ENCODE results near the gene PCBP3.
"Not testable (repeated sequence)": the region's sequence is repeated elsewhere in the genome, so short reads cannot be mapped to it uniquely, and the experiment has no call there.

The PCBP3 gene

GRCh38 chr21:45959182-45959581 lies 315.7 kb downstream of the PCBP3 start:
- Histone ChIP-seq H3K27me3 (peaks cover 59% of the 10 kb centered on the region), H3K36me3 (no peaks in the 10 kb centered on the region), H3K4me1 (ENCODE audit: control insufficient read depth in 1 of 2, insufficient read depth in 1 of 2, low read depth in 1 of 2, low read length in 1 of 2) (no peaks in the 10 kb centered on the region), H3K4me3 (ENCODE audit: low read depth in 1 of 2, low read length in 1 of 2) (no peak overlapping the region), H3K9me3 (no peaks in the 10 kb centered on the region), H3K27ac (no peak overlapping the region)
- TF ChIP-seq, protein P1, sequence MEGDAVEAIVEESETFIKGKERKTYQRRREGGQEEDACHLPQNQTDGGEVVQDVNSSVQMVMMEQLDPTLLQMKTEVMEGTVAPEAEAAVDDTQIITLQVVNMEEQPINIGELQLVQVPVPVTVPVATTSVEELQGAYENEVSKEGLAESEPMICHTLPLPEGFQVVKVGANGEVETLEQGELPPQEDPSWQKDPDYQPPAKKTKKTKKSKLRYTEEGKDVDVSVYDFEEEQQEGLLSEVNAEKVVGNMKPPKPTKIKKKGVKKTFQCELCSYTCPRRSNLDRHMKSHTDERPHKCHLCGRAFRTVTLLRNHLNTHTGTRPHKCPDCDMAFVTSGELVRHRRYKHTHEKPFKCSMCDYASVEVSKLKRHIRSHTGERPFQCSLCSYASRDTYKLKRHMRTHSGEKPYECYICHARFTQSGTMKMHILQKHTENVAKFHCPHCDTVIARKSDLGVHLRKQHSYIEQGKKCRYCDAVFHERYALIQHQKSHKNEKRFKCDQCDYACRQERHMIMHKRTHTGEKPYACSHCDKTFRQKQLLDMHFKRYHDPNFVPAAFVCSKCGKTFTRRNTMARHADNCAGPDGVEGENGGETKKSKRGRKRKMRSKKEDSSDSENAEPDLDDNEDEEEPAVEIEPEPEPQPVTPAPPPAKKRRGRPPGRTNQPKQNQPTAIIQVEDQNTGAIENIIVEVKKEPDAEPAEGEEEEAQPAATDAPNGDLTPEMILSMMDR (IDR thresholded peaks at IDR 0.05): no peak

DNA sequence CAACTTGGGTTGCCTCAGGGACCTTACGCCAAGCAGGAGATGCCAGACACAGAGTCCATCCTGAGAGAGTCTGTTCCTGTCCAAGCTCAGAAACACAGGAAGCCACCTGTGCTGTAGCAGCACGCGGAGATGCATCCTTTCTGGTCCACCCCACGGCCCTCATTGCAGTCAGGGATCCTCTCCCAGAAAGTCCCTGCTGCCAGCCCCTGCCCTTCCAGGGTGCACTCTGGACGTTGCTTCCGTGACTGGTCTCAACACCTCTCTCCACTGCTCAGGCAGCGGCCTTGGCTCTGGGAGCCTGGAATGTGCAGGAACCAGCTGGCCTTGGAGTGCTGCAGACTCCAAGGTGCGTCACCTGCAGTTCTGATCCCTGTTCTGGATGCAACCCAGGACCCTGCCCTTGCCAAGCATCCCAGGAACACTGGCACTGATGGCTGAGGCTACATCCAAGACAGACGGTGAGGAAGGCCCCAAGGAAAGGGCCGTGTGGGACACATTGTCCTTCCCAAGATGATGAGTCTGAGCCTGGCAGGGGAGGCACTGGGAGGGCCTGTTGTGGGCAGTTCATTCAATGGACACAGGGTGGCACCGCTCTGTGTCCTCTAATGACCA lies 316.4 kb downstream of the PCBP3 start:
- H3K27me3 ChIP-seq: peaks cover 61% of the 10 kb centered on the region
- H3K27ac ChIP-seq: no peak overlapping the region
- TF ChIP-seq, protein P1 (IDR thresholded peaks at IDR 0.05): no peak
- H3K9me3 ChIP-seq: no peaks in the 10 kb centered on the region
- H3K4me1 ChIP-seq (ENCODE audit: control insufficient read depth in 1 of 2, insufficient read depth in 1 of 2, low read depth in 1 of 2, low read length in 1 of 2): no peaks in the 10 kb centered on the region
- H3K4me3 ChIP-seq (ENCODE audit: low read depth in 1 of 2, low read length in 1 of 2): no peak overlapping the region
- no peaks in the 10 kb centered on the region for H3K36me3 ChIP-seq

DNA sequence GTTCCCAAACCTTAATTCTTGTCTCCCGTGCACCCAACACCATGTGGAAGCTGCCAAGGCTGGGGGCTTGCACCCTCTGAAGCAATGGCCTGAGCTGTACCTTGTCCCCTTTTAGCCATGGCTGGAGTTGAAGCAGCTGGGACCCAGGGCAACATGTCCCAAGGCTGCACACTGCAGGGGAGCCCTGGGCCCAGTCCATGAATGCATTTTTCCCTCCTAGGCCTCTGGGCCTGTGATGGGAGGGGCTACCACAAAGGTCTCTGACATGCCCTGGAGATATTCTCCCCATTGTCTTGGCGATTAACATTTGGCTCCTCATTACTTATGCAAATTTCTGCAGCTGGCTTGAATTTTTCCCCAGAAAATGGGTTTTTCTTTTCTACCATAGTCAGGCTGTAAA lies 317.9 kb downstream of the PCBP3 start:
- not testable (repeated sequence) for H3K4me1 ChIP-seq (ENCODE audit: control insufficient read depth in 1 of 2, insufficient read depth in 1 of 2, low read depth in 1 of 2, low read length in 1 of 2); H3K36me3 ChIP-seq; H3K9me3 ChIP-seq; H3K27ac ChIP-seq; H3K4me3 ChIP-seq (ENCODE audit: low read depth in 1 of 2, low read length in 1 of 2)
- H3K27me3 ChIP-seq: peaks cover 51% of the 10 kb centered on the region

DNA sequence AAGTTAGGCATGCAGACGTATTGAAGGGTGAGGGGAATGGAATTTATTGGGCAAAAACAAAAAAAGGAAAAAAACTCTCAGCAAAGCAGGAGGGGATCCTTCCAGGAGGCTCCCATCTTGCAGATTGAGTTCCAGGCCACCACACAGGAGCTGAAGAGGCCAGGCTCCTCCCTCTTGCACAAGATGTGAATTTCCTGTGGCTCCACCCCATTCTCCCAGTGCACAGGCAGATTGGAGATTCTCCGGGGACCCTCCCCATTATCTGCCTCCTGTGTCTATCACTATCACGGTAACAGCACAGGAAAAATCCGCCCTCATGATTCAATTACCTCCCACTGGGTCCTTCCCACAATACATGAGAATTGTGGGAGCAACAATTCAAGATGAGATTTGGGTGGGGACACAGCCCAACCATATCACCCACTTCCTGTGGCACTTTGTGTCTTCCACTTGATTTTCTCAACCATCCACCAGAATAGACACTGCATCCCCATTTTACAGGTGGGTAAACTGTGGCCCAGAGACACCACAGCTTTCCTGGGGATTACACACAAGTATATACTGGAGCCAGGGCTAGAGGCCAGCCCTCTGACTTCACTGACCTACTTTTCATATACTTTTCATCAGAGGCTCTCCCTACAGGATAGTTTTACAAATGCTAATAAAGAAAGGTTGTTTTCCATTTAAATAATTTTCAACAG lies 319.2 kb downstream of the PCBP3 start:
- no peaks in the 10 kb centered on the region for H3K9me3 ChIP-seq
- H3K4me3 ChIP-seq (ENCODE audit: low read depth in 1 of 2, low read length in 1 of 2): no peak overlapping the region
- H3K27ac ChIP-seq: no peak overlapping the region
- H3K27me3 ChIP-seq: peaks cover 50% of the 10 kb centered on the region
- TF ChIP-seq, protein P1 (IDR thresholded peaks at IDR 0.05): no peak
- H3K4me1 ChIP-seq (ENCODE audit: control insufficient read depth in 1 of 2, insufficient read depth in 1 of 2, low read depth in 1 of 2, low read length in 1 of 2): no peaks in the 10 kb centered on the region
- H3K36me3 ChIP-seq: no peaks in the 10 kb centered on the region

DNA sequence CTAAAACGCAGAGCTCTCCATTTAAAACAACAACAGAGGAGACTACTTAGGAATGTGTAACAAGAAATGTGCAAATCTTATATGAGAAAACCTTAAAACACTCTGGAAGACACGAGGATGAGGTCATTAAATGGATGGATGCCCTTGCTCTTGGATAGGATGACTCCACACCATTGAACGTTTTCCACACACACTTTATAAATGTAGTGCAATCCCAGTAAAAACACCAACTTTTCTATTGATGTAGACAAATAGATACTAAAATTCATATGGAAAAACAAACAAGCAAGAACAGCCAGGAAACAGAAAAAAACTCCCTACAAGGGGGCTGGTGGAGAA lies 319.7 kb downstream of the PCBP3 start:
- peaks cover 44% of the 10 kb centered on the region for H3K27me3 ChIP-seq
- H3K4me3 ChIP-seq (ENCODE audit: low read depth in 1 of 2, low read length in 1 of 2): no peak overlapping the region
- TF ChIP-seq, protein P1 (IDR thresholded peaks at IDR 0.05): no peak
- H3K36me3 ChIP-seq: no peaks in the 10 kb centered on the region
- H3K9me3 ChIP-seq: no peaks in the 10 kb centered on the region
- H3K27ac ChIP-seq: no peak overlapping the region
- no peaks in the 10 kb centered on the region for H3K4me1 ChIP-seq (ENCODE audit: control insufficient read depth in 1 of 2, insufficient read depth in 1 of 2, low read depth in 1 of 2, low read length in 1 of 2)

GRCh38 chr21:45964649-45965048 lies 321.1 kb downstream of the PCBP3 start:
- Histone ChIP-seq H3K36me3 (no peaks in the 10 kb centered on the region), H3K9me3 (no peaks in the 10 kb centered on the region), H3K4me3 (ENCODE audit: low read depth in 1 of 2, low read length in 1 of 2) (no peak overlapping the region), H3K27me3 (peaks cover 31% of the 10 kb centered on the region), H3K27ac (no peak overlapping the region), H3K4me1 (ENCODE audit: control insufficient read depth in 1 of 2, insufficient read depth in 1 of 2, low read depth in 1 of 2, low read length in 1 of 2) (no peaks in the 10 kb centered on the region)
- TF ChIP-seq, protein P1 (IDR thresholded peaks at IDR 0.05): no peak
